Forelimb muscle (tissue), 1 donor: ENCODE measurements around the gene FRAS1. TPM values are rescaled to one million over a fixed set of nuclear protein-coding genes. Genes with fewer than 3 reads are reported as not detected.
"Not testable (repeated sequence)": the region's sequence is repeated elsewhere in the genome, so short reads cannot be mapped to it uniquely, and the experiment has no call there.

Source experiments
- DNase-seq: peaks from one replicate; pipeline ENCODE4 v3.0.0-alpha.2; 2013; ENCODE audit warnings: low read depth
- polyA plus RNA-seq: library from polyadenylated mRNA; unstranded; fragments of 120-200 nt; gene quantifications from one replicate; pipeline ENCODE4 v1.2.1, GENCODE V29; 2013; ENCODE audit not compliant: insufficient read length

The FRAS1 gene
- polyA plus RNA-seq, 1 donor = 5.0 TPM

DNA sequence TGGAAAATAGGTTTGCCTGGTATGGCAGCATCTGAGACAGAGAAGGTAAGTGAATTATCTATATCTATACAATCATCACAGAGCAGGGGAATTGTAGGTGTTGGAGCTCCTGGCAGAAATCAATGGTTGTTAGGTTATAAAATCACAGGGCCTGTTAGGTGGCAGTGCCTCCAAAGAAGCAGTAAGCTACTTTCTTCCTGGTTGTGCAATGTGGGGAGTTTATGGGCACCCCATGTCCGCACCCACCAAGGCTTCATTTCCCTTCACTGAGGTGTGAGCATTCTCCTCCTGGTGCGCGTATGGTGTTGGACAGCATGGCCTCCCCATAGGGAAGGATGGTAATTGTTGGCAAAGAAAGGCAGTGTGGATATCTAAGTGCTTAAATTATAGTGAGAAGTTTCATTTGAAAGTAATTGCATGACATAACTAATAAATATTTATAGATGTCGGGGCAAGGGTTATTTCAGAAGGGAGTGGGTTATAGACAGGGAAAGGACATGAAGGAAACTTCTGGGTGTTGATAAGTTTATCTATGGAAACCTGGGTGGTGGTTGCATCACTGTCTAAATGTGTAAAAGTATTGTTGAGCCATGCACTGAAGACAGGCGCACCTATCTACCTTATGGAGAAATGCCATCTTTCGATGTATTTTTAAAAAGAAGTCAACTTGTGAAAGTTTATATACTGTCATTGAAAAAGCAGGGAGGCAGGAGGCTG is 153.7 kb downstream of the FRAS1 start:
- no peak for DNase-seq

DNA sequence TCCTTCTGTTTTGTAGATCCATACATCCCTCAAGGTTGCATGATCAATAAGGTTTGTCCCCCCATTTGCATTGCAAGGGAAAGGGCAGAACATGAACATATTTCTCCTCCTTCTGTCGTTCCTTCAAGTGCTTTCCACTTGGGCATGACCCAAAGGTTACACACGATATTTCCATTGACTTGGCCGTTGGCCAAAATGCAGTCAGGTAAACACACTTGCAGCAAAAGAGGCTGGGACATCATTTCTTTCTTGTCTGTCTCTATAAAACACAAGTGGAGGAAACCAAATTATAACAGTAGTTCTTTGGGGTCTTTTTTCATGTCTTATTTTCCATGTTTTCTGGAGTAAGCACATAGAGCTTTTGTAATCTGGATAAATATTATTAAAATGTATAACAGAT is 156.1 kb downstream of the FRAS1 start:
- no peak for DNase-seq

DNA sequence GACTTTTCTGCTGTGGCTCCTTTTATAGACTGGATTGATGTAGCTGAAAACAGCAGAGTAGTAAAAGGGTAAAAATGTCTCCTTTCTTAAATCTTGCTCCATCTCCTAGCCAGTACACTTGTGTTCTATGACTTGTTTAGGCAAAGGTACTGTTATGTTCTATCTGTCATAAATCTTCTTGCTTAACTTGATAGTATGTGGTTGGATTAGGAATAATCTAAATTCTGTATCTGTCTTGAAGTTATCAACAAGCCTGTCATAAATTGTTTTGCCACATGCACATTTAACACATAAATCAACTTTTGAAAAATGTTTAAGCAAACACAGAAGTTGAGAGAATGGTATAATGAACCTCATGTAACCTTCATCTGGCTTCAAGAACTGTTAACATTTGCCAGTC is 157.0 kb downstream of the FRAS1 start:
- no peak for DNase-seq

DNA sequence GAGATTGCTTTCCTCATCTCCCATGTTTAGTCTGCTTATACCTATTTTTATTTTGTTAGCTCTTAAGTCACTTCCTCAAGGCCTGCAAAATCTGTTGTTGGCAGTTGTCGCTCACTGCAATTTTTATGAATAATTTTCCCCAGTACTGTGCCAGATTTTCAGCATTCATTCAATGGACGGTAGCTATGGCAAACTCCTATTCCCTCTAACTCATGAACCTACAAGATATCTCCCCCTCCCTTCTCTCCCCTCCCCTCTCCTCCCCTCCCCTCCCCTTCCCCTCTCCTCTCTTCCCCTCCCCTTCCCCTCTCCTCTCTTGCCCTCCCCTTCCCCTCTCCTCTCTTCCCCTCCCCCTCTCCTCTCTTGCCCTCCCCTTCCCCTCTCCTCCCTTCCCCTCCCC is 160.4 kb downstream of the FRAS1 start:
- DNase-seq = no peak

DNA sequence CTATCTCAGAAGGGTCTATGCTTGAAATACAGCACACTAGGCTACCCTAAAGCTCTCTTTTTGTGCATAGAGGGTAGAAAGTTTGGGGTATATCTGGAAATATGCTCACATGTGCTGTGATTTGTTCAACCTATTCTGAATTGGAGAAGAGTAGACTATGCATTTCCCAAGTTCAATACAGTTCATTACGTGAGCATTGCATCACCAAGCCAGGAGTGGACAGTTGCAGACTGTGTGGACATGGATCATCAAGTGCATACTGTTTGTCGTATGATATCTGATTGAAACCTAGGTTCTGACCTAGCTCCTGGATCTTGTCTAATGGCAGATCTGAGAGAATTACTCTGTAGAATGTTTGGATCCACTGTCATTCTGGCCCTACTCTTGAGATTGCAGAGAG is 161.1 kb downstream of the FRAS1 start:
- no peak for DNase-seq

DNA sequence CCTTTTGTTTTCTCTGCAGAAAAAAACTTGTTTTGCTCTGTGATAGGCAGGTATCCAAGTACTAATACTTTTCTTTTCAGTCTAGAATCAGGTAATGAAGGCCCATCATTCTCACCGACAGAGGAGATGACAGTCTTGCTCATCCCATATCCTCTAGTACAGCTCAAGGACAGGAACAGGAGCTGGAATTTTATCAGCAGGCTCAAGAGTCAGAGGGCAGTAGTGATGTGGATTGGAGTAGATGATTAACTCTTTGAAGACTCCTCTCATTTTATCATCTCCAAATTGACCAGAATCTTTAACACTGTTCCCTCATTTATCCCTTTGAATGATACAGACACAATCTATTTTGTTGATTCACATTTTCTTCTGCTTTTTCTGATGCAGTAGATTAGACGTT is 162.7 kb downstream of the FRAS1 start:
- no peak for DNase-seq

DNA sequence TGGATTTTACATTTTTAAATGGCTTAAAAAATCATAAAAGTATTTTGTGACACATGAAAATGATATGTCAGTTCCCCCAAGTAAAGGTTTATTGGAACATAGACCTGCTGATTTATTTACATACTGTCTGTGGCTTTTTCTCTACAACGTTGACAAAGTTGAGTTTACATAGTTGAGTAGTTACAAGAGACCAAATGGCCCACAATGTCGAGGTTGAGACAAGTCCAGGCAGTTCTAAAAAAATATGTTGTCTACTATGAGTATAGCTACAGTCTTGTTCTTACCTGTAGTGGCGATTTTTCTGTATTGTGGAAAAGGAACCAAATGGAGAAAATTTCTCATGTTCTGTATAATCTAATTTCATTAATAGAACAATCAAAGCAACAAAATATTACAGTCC is 163.2 kb downstream of the FRAS1 start:
- DNase-seq = no peak

DNA sequence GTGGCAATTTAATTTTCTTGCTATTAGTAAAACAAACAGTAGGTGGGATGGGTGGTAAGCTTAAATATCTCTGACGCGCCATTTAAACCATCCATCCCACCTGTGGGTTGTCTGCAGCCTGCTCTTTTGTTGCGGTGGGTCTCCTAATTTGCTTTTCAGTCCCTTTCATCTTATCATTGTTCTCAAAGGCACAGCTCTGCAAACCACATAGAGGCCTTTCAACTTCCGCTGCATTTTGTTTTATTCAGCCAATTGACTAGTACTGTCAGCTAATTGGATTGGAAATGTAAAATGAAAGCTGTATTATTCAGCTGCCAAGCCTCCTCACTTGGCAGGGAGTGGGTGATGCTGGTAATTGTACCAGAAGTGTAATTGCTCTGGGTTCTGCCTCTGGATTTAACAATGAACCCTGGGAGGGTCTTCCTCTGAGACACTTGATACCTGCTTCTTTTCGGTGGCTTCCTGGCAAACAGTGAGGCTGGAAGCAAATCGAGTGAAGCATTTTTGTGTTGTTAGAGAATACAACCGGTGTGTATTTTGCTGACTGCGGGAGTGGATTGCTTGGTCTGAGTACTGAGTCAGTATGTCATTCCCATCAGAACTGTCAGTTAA is 165.6 kb downstream of the FRAS1 start:
- no peak for DNase-seq

DNA sequence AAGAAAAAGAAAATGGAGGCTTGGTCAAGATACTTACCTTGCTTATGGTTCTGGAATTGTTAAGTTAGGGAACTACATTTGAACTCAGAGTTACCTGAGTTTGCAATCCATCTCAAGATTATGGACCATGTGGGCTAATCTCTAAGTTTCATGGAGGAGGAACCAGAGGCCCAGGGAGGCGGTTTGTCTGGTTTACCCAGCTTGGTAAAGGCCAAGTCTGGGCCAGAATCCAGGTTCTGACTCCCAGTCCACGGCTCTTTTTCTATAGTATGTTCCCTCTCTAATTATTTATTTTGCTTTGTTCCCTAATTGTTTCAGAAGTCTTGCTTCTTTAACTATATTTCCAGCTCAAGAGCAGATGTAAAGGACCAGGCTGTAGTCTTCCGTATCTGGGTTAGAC is 168.1 kb downstream of the FRAS1 start:
- no peak for DNase-seq

DNA sequence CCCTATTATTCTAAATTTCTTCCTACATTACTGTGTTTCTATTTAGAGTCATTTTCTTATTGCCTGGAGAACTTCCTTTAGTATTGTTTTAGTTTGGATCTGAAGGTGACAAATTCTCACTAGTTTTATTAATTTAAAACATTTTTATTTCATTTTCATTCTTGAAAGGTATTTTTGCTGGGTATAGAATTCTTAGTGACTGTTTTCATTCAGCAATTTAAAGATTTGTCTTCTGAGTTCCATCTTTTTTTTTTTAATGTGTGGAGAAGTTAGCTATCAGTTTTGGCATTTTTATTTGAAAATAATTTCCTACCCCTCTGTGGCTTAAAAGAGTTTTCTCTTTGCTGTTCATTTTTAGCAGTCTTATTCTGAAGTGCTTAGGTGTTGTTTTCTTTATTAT is 169.2 kb downstream of the FRAS1 start:
- no peak for DNase-seq

DNA sequence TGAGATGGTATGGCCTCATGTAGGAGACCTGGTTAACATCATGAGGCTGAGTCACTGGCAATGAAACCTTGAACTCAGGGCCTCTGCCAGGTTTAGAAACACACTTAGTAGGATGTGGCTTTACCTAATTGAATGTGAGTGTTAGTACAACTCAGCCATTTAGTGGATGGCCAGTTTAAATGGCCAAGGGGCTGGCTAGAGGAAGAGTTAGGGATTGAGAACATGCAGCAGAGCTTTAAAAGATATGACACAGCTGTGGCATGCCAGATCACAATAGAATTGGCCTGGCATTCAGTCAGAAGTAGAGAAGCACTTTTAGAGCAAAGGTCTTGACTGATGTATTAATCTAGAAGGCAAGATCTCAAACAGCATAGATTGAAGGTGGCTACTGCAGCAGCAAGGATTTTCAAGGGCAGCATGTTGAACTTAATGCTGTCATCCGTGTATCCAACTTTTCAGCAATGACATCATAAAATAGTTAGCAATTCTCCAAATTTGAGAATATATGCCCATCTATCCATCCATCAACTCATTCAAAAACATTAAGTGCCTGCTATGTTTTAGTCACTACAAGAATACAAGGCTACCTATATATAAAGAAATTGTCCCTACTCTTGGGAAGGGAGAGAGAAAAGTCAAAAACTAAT is 170.4 kb downstream of the FRAS1 start:
- DNase-seq = no peak

DNA sequence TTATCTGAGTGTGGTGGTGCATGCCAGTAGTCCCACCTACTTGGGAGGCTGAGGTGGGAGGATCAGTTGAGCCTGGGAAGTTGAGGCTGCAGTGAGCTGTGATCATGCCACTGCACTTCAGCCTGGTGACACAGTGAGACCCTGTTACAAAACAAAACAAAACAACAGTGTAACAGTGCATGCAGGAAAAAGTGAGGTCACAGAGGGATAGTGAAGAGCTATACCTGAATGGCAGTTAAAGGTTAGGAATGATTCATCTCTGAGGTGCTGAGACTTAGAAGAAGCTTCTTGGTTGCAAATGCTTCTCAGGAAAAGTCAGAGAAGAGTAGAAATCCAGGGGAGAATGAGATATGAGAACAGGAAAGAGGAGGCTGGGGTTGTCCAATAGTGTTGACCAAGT is 178.7 kb downstream of the FRAS1 start:
- DNase-seq = no peak

DNA sequence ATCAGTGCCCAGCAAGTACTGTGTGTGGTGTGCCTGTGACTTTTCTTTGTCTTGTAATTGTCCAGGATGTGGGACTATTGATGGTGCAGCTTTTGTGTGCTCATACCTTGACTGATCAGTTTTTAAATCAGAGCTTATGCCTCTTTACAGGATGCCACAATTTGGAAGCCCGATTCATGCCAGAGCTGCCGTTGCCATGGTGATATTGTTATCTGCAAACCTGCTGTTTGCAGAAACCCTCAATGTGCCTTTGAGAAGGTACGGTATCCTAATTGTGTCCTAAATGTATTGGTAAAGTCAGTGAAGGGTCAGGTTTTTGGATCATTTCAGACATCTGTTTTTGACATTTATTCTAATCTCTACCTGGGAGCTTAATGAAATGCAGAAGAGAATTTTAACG is 180.2 kb downstream of the FRAS1 start:
- DNase-seq = no peak

DNA sequence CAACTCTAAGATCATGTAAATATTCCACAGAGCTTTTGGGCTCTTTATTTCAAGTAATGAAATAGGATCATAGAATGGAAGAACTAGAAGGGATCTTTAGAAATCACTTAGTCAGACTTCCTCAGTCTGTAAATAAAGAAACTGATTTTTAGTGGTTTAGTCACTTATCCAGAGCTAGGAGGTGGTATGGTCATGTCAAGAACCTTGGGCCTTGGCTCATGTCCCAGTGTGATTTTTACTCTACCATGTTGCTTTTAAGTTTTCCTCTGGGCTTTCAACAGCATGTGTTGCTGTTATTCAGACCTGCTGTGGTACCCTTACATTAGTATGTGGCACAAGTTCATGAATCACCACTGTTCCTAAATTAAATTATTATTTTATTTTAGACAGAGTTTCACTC is 184.9 kb downstream of the FRAS1 start:
- DNase-seq = no peak

DNA sequence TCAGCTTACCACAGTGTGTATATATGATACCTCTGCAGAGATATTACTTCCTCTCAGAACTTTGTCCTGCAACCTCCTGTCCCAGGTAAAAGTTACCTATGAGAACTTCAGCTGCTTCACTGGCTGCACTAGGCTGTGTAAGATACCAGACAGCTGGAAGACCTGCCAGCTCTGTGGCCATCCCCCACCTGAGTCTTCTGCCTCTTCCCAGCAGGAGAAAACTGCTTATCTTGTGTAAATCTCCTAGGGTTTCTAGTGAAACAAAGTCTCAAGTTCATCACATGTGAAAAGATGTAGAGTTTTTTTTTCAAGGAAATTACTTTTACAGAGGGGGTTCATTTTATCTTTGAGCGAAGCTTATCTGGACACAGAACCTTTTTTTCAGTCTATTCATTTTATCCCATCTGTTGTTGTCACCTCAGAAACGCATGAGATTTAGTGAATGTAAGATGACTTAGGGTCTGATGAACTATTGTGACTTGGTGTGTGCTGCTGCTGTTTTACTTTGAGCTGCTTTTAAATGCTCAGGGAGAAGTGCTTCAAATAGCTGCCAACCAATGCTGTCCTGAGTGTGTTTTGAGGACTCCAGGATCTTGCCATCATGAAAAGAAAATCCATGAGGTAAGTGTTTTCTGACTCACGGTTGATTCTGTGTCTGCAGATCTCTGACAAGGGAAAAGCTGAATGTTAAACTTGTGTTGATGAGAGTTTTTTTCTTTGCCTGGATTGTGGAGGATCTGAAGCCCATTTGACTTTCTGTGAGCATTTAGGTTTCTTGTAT is 187.8 kb downstream of the FRAS1 start:
- DNase-seq = no peak

DNA sequence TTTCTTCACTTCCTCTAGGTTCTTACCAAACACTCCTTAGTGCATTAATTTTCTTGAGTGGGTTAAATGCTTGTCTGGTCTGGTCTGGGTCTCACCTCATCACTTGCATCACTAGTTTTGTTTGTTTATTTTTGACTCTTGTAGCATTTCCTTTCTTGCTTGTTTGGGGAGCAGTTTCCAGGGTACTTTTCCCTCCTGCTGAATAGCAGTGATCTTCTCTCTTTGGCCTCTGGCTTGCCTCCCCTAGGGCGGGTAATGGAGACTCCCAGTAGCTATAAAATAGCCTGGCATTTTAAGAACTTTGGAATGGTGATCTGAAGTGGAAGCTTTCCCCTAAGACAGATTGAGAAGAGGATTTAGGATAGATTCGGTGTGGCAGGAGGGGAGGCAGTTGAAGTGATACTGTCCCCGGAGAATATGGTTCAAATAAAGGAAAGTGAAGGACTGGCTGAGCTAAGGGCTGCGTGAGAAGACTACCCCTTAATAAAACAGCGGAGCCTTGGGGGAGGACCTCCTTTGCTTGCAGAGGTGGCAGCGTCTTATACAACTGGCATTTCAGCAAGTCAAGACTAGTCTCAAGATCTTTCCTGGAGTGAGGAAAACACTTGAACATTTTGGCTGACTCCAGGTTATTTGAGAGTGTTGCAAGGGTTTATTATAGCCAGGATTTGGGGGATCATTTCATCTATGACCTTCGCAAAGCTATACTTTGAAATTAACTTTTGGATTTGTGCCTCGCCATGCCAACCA is 190.6 kb downstream of the FRAS1 start:
- DNase-seq = no peak

DNA sequence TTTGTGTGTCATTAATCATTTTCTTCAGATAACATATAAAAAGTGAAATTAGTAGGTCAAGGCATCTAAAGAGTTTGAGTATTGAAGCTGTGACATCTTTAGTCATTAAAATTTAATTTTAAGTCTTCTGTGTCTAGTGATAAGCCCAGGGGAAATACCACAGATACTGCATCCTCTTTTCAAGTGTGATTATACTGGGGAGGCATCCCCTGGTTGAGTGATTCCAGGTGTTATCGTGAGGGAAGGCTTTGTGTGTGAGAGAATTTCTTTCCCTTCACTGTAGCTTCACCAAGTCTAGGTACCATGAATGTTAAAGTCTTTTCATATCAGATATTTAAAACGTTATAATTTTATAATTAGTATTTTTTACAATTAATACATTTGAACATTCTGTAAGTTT is 193.4 kb downstream of the FRAS1 start:
- DNase-seq = no peak

DNA sequence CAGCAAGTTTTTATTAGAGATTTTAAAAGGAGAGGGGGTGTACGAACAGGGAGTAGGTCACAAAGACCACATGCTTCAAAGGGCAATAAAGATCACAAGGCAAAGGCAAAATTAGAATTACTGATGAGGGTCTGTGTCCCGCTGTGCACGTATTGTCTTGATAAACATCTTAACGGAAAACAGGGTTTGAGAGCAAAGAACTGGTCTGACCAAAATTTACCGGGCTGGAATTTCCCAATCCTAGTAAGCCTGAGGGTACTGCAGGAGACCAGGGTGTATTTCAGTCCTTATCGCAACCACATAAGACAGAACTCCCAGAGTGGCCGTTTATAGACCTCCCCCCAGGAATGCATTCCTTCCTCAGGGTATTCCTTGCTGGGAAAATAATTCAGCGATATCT is 195.7 kb downstream of the FRAS1 start:
- DNase-seq = not testable (repeated sequence)

DNA sequence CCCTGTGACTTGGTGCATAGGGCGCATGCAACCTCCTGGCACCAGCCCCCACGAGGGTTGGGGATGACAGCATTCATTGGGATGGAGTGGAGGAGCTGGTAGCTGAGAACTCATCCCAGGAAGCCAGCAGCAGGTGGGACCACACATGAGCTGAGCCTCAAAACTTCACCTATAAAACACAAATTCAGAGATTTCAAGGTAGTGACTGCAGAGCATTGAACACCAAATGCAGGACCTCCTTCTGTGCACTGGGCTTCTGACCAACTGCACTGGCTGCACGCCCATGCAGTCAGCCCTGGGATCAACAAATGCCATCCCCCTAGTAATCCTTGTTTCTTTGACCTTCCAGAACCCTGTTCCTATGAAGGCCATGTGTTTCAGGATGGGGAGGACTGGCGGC is 197.8 kb downstream of the FRAS1 start:
- no peak for DNase-seq

DNA sequence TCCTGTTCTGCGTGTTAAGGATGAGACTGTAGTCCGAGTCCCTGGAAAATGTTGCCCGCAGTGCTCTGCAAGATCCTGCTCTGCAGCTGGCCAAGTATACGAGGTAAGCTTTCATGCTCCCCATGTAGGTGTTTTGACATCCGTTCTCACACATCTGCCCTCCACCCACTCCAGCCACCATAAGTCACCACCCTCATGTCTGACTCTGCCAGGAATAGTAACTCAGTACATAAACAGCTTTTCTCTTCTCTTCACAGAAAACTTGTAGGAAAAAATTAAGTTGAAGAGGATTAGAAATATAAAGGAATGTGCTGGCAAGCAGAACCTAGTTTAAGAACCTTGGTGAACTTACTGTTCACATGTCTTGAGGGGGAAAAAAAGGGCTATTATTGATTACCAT is 207.9 kb downstream of the FRAS1 start:
- DNase-seq = no peak

DNA sequence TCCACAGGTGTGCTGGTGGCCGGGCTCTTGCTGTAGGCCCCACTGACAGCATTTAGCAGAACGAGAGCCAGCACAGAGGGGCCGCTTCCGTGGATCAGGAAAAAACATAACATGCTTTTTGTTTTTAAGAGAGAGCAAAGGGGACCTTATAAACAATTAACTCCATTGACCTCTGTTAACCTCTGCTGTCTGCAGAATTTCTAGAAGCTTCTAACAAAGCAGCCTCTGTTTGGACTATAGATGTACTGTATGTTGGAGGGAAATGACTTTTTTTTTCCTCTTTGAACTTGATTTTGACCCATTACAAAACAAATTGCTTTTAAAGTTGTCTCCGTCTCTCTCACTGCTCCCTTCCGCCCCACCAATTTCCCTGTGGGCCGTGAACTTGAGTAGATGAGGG is 210.7 kb downstream of the FRAS1 start:
- DNase-seq = no peak

DNA sequence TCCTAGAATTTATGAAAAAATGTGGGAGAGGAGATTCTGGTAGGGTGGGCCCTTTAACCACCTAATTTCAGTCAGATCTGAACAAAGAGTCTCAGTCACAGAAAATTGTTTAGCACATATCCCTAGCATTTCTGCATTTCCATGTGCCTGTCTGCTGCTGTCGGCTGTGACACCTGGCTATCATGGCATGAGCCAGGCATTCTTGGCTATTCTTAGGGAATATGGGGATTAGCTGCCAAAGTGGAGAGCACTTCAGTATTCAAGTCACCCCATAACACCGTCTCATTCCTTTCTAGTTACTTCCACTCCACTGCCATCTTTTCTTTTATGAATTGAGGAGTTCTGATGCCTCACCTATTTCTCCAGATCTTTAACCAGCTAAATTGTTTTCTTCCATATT is 211.5 kb downstream of the FRAS1 start:
- DNase-seq = no peak
